Panc1 (cell line): Measurements from ENCODE around the gene MACROD2.

Source experiments
- POLR2AphosphoS5 ChIP-seq: IDR thresholded peaks from 2 replicates; pipeline ENCODE4 v1.6.1; 2012; ENCODE audit warnings: mild to moderate bottlenecking, low read depth, low read length, moderate library complexity
- SIN3A ChIP-seq: IDR thresholded peaks from 2 replicates; pipeline ENCODE4 v1.6.1; 2012; ENCODE audit warnings: low read depth, mild to moderate bottlenecking, low read length, moderate library complexity, borderline replicate concordance; ENCODE audit not compliant: insufficient read depth
- TF ChIP-seq, protein P1 (sequence below): fragments of 450-650 bp; IDR thresholded peaks from 2 replicates; pipeline ENCODE4 v1.5.1; 2017; ENCODE audit warnings: mild to moderate bottlenecking
- TF ChIP-seq, protein P2 (sequence below), 2 experiments: IDR thresholded peaks; 2 replicates each; pipeline ENCODE4 v1.6.1; 2011 to 2012; ENCODE audit warnings: low read depth in 2 of 2, control low read depth in 1 of 2, low read length in 1 of 2, mild to moderate bottlenecking in 1 of 2, moderate library complexity in 1 of 2; ENCODE audit not compliant: insufficient read depth in 1 of 2

DNA sequence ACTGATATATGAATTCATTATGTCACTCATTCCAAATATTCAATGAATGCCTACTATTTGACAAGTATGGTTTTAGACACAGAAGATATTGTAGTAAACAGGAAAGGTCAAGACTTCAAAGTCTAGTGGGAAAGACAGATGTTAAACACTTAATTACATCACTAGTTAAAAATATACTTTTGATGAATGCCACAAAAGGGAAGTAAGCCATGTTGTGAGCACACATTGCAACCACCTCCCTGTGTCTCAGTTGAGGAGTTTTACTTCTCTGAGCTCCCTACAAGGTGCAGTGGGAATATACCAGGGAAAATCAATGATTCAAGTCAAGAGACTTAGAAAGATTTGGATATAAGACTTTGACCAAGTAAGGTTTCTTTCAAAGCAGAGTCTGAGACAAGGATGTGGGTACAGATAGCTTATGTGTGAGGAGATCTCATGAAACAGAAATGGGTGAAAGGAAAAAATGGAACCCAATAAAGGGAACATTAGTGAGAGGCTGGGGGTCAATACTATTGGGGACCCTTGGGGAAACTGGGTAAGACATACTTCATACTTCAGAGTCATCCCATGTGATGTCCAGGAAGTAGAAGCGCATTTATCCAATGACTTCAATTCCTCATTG, 2074.2 kb downstream of the MACROD2 start:
- TF ChIP-seq, protein P1, sequence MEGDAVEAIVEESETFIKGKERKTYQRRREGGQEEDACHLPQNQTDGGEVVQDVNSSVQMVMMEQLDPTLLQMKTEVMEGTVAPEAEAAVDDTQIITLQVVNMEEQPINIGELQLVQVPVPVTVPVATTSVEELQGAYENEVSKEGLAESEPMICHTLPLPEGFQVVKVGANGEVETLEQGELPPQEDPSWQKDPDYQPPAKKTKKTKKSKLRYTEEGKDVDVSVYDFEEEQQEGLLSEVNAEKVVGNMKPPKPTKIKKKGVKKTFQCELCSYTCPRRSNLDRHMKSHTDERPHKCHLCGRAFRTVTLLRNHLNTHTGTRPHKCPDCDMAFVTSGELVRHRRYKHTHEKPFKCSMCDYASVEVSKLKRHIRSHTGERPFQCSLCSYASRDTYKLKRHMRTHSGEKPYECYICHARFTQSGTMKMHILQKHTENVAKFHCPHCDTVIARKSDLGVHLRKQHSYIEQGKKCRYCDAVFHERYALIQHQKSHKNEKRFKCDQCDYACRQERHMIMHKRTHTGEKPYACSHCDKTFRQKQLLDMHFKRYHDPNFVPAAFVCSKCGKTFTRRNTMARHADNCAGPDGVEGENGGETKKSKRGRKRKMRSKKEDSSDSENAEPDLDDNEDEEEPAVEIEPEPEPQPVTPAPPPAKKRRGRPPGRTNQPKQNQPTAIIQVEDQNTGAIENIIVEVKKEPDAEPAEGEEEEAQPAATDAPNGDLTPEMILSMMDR = no peak
- TF ChIP-seq, protein P2, sequence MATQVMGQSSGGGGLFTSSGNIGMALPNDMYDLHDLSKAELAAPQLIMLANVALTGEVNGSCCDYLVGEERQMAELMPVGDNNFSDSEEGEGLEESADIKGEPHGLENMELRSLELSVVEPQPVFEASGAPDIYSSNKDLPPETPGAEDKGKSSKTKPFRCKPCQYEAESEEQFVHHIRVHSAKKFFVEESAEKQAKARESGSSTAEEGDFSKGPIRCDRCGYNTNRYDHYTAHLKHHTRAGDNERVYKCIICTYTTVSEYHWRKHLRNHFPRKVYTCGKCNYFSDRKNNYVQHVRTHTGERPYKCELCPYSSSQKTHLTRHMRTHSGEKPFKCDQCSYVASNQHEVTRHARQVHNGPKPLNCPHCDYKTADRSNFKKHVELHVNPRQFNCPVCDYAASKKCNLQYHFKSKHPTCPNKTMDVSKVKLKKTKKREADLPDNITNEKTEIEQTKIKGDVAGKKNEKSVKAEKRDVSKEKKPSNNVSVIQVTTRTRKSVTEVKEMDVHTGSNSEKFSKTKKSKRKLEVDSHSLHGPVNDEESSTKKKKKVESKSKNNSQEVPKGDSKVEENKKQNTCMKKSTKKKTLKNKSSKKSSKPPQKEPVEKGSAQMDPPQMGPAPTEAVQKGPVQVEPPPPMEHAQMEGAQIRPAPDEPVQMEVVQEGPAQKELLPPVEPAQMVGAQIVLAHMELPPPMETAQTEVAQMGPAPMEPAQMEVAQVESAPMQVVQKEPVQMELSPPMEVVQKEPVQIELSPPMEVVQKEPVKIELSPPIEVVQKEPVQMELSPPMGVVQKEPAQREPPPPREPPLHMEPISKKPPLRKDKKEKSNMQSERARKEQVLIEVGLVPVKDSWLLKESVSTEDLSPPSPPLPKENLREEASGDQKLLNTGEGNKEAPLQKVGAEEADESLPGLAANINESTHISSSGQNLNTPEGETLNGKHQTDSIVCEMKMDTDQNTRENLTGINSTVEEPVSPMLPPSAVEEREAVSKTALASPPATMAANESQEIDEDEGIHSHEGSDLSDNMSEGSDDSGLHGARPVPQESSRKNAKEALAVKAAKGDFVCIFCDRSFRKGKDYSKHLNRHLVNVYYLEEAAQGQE (IDR thresholded peaks at IDR 0.05; ENCODE audit: insufficient read depth in 1 of 2, low read depth in 2 of 2, low read length in 1 of 2) = no peak
- no peak for TF ChIP-seq SIN3A
- no peak for TF ChIP-seq POLR2AphosphoS5
